HG03378 (cell line): Measurements from ENCODE around the gene FSD1.
"Not testable (repeated sequence)": the region's sequence is repeated elsewhere in the genome, so short reads cannot be mapped to it uniquely, and the experiment has no call there.

Experiments
- ATAC-seq: cut with Tn5 transposase; IDR thresholded peaks from one replicate; pipeline ENCODE4 v1.9.1; 2021; ENCODE audit warnings: mild to moderate bottlenecking, moderate library complexity; ENCODE audit not compliant: unreplicated experiment

Gene FSD1

DNA sequence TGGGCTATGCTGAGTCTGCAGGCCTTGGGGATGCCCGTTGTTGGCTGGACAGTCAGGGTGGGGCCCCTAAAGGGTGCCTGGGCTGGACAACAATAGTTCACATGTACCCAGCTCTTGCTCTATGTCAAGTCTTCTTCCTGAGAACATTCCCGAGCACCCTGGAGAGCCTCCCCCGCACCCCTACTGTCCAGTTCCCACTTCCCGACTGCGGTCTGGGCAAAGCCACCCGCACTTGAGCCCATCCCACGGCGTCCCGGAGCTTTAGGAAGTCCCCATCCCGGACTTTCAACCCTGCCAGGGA, 37.9 kb downstream of the FSD1 start:
- no peak for ATAC-seq

DNA sequence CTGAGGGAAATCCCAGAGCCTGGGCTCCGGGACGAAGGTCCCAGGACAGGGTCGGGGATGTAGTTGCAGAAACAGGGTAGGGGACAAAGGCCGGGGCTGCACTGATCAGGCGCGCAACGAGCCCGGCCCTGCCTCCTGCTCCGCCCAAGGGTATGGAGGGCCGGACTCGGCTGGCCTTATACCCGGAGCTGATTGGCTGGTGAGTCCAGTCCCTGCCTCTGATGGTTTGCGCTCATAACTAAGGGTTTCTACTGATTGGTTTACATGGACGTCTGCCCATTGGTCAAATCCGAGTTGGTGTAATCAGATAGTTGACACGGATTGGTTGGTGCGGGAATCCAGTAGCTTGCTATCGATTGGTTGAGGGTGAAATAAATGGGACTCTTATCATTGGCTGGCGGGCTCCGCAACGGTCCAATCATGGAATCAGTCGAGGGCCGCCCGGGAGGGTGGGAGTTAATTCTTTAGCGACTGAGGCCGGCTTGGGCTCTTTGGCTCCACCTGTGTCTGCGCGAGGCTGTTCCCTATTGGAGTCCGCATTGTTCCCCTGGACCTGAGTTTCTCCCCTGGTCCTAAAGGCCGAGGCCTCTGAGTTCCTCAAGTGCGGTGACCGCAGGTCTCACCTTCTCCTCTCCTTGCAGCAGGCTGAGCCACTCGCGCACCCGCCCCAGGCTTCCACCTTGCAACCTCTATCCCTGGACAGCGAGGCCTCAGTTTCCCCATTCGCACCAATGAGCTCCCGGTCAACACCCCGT, 38.4 kb downstream of the FSD1 start:
- peak; percentile 90 for ATAC-seq

DNA sequence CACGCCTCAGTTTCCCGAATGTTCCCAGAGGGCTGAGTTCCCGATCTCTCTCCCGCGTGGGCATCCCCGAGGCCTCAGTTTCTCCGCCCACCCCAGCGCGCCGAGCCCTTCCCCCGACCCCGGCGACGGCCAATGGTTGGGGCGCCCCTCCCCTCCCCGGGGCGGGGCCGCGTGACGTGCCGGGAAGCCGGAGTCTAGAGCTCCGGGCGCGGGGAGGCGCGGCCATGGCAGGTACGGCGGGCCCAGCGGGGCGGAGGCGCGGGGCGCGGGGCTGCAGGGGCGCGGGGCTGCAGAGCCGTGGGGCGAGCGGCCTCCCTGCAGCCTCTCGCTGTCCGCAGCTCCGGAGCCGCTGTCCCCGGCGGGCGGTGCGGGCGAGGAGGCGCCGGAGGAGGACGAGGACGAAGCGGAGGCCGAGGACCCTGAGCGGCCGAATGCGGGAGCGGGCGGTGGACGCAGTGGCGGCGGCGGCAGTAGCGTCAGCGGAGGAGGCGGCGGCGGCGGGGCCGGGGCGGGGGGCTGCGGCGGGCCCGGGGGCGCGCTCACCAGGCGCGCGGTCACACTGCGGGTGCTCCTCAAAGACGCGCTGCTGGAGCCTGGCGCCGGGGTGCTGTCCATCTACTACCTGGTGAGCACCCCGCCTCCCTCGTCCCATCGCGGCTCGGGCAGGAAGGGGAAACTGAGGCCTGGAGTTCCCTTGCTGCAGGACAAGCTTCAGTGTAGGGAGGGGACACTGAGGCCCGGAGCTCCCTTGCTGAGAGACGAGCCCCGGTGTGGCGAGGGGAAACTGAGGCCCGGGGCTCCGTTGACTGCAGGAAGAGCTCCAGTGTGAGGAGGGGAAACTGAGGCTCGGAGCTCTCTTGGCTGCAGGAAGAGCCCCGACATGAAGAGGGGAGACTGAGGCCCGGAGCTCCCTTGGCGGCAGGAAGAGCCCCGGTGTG, 39.2 kb downstream of the FSD1 start, which contains the start of gene MPND:
Gene MPND, plus strand, starts transcription at position 193 of the 938 bp plus-strand sequence. Its CDS starts 32 bp downstream, at position 225.
- peak; percentile 12 for ATAC-seq

DNA sequence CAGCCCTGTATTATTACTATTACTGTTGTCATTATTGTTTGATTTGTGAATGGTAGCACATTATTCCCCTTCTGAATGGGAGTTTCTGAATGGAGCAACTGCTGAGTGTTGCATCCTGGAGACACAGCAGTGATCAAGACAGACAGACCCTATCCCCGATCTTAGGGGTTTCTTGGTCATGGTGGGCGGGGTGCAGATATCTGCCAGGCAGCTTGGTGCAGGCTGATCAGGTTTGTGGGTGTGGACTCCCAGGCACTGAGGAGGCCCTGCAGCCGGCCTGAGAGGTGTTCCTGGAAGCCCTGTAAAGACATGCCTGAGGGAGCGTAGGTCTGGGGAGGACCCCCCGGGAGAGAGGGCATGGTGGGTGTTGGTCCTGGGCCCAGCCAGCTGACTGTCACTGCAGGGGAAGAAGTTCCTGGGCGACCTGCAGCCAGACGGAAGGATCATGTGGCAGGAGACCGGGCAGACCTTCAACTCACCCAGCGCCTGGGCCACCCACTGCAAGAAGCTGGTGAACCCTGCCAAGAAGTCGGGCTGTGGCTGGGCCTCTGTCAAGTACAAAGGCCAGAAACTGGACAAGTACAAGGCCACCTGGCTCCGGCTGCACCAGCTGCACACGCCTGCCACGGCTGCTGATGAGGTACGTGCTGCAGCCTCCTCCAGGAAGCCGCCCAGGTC, 41.1 kb downstream of the FSD1 start:
- no peak for ATAC-seq

DNA sequence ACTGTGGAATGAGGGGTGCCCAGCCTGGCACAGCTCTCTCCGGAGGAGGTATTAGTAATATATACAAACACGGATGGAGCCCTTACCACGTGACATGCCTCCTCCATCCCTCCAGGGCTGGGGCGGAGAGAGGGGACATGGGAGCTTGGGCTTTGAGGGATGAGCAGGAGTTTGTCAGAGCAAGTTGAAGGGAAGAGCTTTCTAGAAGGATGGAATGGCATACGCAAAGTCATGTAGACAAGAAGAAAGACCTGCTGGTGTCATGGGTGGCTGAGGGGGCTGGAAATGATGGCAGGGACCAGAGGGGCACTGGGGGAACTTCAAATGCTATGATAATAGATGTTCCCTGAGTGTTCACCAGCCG, 41.6 kb downstream of the FSD1 start:
- no peak for ATAC-seq

DNA sequence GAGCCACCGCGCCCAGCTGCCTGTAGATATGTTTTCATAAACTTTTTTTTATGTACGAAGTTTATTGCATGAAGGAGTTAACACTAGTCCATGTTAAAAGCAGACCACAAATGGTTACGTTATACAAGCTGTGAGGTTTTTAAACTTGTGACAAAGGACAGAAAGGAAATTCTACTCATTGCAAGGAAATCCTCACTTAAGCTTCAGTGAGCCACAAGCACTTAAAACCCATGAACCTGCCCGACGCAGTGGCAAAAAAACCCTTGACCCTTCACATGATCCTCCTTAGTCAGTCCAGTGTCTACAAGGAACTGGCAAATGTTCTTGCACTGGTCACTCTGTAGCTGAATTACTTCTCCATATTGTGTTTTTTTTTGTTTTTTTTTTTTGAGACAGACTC, 43.1 kb downstream of the FSD1 start:
- no peak for ATAC-seq

DNA sequence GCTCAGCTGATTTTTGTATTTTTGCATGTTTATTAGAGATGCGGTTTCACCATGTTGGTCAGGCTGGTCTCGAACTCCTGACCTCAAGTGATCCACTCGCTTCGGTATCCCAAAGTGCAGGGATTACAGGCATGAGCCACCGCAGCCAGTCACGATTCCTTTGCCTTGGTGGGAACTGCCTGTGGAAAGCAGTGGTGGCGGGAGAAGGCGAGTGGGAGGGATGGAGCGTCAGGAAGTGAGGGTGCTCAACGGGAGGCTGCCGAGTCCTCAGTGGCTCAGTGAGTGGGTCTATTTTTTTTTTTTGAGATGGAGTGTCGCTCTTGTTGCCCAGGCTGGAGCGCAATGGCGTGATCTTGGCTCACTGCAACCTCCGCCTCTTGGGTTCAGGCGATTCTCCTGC, 44.8 kb downstream of the FSD1 start:
- ATAC-seq, result not testable (repeated sequence)

DNA sequence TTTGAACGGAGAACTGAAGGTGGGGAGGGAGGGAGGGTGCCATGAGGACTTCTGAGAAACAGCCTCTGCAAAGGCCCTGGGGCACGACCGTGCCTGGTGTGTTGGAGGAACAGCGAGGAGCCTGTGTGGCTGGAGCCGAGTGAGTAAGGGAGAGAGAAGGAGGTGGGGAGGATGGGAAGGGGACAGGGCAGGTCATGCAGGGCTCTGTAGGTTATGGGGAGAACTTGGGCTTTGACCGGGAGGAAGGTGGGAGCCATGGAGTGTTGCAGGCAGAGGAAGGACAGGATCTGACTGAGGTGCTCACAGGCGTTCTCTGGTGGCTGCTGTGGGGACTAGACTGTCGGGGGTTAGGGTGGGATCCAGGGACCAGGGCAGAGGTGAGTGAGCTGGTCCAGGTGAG, 45.7 kb downstream of the FSD1 start:
- ATAC-seq, result no peak

DNA sequence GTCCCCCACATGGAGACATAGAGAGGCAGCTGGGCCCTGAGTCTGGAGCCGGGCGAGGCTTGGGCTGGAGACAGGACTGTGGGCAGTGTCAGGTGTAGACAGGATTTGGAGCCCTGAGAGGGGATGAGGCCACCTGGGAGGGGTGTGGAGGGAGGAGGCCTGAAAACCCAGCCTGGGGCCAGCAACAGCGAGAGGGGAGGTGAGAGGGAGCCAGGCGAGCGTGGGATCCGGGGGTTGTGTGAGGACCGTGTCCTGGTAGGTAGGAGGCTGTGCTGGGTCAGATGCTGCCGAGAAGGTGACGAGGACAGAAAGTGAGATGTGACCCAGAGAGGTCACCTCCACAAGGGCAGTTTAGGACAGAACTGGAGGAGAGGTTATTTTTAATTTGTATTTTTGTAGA, 46.3 kb downstream of the FSD1 start:
- ATAC-seq, result no peak

DNA sequence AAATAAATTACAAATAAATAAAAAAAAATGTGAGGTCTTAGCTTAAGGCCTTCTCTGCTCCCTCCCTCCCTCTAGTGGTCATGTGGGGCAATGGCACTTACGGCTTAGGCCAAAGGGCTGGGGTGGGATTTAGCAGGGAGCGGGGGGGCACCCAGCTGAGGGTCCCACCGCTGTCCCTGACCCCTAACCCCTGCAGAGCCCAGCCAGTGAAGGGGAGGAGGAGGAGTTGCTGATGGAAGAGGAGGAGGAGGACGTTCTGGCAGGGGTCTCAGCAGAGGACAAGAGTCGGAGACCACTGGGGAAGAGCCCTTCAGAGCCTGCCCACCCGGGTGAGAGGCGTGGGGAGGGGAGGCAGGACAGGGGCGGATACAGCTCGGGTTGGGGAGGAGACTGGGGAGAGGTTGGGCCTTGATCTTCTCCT, 48.3 kb downstream of the FSD1 start:
- ATAC-seq, result no peak

DNA sequence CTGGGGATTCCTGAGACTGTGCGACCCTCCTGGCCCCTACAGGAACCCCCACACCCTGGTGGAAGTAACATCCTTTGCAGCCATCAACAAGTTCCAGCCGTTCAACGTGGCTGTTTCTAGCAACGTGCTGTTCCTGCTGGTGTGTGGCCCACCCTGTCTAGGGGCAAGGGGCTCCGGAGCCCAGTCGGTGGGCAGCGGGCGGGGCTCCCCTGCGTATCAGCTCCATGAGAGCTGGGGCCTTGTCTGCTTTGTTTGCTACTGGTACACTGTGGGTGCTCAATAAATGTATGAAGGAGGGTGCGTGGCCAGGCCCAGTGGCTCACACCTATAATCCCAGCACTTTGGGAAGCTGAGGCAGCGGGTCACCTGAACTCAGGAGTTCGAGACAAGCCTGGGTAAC, 49.9 kb downstream of the FSD1 start:
- ATAC-seq, result no peak

DNA sequence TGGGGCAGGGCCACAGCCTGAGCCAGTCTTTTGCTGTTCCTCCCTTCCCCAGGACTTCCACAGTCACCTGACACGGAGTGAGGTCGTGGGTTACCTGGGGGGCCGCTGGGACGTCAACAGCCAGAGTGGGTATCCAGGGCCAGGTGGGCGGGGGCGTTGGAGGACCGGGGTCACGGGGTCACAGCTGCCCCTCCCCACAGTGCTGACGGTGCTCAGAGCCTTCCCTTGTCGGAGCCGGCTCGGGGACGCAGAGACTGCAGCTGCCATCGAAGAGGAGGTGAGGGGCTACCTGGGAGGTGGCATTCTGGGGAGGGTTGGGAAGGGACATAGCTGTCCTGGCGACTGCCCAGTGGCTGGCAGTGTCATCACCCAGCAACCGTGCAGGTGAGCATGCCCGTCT, 50.5 kb downstream of the FSD1 start:
- ATAC-seq, result no peak

DNA sequence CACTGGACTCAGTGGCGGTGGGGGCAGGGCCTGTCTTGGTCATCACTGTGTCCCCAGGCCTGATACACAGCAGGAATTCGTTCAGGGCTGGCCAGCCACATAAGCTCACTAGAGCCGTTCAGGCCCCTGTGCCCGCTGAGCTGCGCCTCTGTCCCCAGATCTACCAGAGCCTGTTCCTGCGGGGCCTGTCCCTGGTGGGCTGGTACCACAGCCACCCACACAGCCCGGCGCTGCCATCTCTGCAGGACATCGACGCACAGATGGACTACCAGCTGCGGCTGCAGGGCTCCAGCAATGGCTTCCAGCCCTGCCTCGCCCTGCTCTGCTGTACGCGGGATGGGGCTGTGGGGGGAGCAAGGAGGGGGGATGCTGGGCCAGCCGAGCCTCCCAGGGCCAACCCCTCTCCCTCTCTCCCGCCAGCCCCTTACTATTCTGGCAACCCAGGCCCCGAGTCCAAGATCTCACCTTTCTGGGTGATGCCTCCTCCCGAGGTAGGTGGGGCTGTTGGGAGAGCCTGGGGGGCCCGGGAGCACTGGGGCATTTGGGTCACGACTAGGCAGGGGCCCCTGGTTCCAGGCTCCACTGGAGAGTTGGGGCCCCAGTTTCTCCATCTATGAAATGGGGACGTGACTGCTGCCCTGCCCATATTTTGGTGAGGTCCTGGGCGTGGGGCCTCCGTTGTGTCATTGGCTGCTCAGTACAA, 52.8 kb downstream of the FSD1 start:
- no peak for ATAC-seq

DNA sequence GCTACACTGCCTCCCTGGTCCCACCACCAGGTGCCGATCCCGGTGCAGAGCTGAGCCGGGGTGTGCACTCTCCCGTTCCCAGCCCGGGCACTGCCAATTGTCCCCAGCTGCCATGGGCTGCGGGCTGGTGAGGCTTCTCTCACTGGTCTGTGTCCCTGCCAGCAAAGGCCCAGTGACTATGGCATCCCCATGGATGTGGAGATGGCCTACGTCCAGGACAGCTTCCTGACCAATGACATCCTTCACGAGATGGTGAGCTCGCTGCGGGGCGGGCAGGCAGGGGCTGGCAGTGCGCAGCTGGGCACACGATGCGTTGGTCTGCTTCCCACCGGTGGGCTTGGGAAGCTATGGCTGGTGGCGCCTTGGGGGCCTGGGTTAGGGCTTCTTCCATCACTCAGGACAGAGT, 53.5 kb downstream of the FSD1 start:
- no peak for ATAC-seq

DNA sequence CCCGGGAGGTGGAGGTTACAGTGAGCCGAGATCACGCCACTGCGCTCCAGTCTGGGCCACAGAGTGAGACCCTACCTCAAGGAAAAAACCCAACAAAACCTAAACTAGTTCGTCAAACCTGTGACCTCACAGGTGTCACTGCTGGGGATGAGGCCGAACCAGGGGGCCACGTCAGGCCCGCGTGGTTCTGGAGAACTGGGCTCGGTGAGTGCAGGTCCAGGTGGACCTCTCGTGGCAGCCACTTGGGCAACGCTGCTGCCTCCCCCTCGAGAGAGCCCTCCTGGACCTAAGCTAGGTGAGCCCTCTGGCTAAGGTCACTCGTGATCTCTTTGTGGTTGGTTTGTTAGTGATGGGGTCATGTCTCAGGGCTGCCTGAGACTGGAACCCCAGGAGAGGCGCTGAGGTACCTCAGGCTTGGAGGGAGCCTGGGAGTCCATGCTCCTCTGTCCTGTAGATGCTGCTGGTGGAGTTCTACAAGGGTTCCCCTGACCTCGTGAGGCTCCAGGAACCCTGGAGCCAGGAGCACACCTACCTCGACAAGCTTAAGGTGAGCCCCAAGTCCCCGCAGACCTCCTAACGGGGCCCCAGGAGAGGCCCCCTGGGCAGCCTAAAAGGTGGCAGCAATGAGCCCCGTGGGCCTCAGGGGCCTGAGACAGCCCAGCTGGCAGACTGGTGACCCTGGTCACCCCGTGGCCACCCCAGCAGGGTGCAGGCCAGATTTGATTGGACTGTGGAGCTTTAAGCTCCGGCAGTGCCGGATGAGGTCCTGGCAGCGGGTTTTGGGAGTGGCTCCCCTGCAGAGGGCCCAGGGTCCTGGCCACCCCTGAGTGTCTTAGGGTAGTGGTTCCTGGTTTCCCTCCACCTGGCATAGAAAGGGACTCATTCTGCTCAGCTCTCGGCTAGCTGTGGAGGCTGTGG, 54.6 kb downstream of the FSD1 start:
- no peak for ATAC-seq

DNA sequence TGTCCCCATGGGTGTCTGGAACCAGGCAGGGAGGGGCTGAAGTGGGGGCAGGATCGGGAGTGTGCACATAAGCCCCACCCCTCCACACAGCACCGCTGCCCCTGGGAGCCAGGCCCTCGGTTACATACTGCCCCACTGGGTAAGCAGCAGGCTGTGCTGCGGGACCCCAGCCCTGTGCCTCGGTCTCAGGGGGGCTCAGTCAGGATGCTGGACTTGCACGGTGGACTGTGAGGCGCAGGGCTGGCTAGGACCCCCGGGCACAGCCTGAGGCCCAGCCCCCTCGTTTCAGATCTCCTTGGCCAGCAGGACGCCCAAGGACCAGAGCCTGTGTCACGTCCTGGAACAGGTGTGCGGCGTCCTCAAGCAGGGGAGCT, 55.2 kb downstream of the FSD1 start:
- no peak for ATAC-seq

DNA sequence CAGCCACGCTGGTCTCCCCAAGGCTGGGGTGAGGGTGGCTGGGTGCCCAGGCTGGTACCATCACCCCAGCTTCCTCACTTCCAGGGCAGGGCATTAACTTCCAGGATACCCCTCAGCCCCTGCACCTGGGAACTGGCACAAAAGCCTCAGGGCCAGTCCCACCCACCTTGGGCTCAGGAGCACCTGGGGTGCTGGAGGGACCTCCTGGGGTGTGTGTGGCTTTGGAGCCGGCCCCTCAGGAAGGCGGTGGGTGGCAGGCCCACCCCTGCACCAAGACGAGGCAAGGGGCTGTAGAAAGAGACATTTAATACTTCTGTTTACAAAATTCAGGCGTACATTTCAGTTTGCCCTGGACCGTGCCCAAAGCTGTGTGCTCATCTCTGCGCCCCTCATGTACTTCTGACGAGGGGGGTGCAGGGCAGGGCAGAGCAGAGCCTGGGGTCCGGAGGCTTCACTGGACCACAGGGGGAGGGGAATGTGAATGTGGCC, 55.7 kb downstream of the FSD1 start:
- ATAC-seq, result no peak

DNA sequence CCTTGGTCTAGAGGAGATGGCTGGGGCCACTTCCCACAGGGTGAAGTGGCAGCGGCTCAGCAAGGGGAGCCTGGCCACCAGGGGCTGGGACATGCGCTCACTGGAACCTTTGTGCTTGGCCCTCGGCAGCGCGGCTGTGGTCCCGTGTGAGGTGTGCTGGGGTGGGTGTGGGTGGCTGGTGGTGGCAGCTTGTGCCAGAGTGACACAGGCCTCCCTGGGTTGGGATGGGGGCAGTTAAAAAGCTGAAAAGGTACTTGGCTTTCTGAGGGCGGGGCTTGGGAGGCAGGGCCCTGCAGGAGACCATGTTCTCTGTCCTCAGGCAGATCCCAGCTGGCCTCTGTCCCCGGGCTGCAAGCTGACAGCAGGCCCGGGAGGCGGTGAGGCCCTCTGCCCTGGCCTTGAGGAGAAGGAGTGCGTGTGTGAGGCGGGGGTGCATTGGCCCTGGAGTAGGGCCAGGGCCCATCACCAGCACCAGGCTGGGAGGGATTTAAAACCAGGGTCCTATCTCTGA, 56.3 kb downstream of the FSD1 start:
- ATAC-seq, result no peak

DNA sequence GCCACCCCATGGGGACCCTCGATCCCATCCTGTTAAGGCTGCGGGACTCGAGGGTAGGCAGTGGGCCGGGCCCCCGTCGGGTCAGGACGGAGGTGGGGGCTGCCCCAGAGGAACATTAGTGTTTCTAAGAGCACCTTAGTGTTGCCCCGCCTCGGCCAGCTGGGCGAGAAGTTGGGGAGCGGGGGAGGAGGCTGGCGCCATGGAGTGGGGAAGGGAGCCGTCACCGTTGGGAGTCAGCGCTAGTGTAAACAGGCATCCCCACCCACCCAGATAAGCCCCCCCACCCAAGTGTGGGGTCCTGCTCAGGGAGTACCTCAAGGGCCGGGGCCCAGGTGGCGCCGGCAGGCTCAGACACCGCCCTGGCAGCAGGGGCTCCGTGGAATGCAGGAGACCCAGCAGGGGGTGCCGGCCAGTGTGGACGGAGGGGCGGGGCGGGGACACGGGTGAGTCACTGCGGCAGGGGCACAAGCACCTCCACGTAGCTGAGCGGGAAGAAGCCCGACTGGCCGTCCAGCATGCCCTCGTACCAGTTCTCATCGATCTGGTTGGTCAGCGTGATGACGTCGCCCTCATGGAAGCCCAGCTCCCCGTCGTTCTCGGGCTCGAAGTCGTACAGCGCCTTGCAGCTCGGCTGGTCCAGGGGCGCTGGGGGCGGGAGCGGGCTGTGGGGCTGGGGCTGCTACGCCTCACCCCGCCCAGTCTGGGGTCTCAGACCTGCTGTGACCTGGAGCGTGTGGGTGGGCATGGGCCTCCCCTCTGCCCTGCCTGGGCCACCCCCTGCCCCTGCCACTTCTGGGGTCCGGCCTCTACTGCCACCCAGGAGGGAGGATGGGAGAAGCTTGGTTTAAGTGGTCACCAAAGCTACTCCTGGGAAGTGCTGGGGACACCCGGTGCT, 57.0 kb downstream of the FSD1 start:
- ATAC-seq, result no peak
